ENCODE results near the gene CCR5.

- TF ChIP-seq SNAI2 (CRISPR knock-in tag; IDR thresholded peaks at IDR 0.05) (no peak), TOX (CRISPR knock-in tag; IDR thresholded peaks at IDR 0.05; ENCODE audit: borderline replicate concordance) (no peak), ZNF8 (CRISPR knock-in tag; IDR thresholded peaks at IDR 0.05) (no peak), ZC3H10 (CRISPR knock-in tag; IDR thresholded peaks at IDR 0.05) (no peak), ZFP3 (CRISPR knock-in tag; IDR thresholded peaks at IDR 0.05) (no peak), ARNTL (CRISPR knock-in tag; IDR thresholded peaks at IDR 0.05; ENCODE audit: borderline replicate concordance, low read depth) (no peak), GLIS3 (CRISPR knock-in tag; IDR thresholded peaks at IDR 0.05) (no peak), ESRRG (CRISPR knock-in tag; IDR thresholded peaks at IDR 0.05) (no peak), PATZ1 (CRISPR knock-in tag; IDR thresholded peaks at IDR 0.05; ENCODE audit: borderline replicate concordance) (no peak), ZNF70 (CRISPR knock-in tag; IDR thresholded peaks at IDR 0.05) (no peak), ZNF565 (CRISPR knock-in tag; conservative IDR thresholded peaks at IDR 0.05; ENCODE audit: low read depth) (no peak)
- TF ChIP-seq, protein P1, sequence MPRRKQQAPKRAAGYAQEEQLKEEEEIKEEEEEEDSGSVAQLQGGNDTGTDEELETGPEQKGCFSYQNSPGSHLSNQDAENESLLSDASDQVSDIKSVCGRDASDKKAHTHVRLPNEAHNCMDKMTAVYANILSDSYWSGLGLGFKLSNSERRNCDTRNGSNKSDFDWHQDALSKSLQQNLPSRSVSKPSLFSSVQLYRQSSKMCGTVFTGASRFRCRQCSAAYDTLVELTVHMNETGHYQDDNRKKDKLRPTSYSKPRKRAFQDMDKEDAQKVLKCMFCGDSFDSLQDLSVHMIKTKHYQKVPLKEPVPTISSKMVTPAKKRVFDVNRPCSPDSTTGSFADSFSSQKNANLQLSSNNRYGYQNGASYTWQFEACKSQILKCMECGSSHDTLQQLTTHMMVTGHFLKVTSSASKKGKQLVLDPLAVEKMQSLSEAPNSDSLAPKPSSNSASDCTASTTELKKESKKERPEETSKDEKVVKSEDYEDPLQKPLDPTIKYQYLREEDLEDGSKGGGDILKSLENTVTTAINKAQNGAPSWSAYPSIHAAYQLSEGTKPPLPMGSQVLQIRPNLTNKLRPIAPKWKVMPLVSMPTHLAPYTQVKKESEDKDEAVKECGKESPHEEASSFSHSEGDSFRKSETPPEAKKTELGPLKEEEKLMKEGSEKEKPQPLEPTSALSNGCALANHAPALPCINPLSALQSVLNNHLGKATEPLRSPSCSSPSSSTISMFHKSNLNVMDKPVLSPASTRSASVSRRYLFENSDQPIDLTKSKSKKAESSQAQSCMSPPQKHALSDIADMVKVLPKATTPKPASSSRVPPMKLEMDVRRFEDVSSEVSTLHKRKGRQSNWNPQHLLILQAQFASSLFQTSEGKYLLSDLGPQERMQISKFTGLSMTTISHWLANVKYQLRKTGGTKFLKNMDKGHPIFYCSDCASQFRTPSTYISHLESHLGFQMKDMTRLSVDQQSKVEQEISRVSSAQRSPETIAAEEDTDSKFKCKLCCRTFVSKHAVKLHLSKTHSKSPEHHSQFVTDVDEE (CRISPR knock-in tag; IDR thresholded peaks at IDR 0.05), result no peak
Observed at GRCh38 chr3:46416811-46417510, 46.2 kb downstream of the CCR5 start.

All from SK-N-SH treated with all-trans-retinoic acid at 6 μM for 48 hours (cell line).